Left lung (tissue), 10 donors: ENCODE measurements around the gene KCNQ1OT1. TPM values are rescaled to one million over a fixed set of nuclear protein-coding genes. Genes with fewer than 3 reads are reported as not detected.
A peak's percentile ranks its signal among the peaks of the same experiment; 100 is the strongest.

Source experiments
- ATAC-seq: fragments of 200-7000 bp; cut with Tn5 transposase; one replicate; pipeline ENCODE4 v1.9.1; 2020; ENCODE audit warnings: moderate library complexity
- DNase-seq, 4 donors: peaks; one replicate each; pipeline ENCODE4 v3.0.0-alpha.2; 2013 to 2020
- H3K27ac ChIP-seq, 2 donors: fragments of 200-600 bp; sonication (generic) in 1 of 2; one replicate each; pipeline versions ENCODE4 v1.5.0 to v1.8.0; 2020 to 2021
- H3K27me3 ChIP-seq, 2 donors: fragments of 200-600 bp; sonication (generic) in 1 of 2; one replicate each; pipeline versions ENCODE4 v1.5.0 to v1.8.0; 2020 to 2021
- H3K36me3 ChIP-seq, 2 donors: fragments of 200-600 bp; sonication (generic) in 1 of 2; one replicate each; pipeline versions ENCODE4 v1.5.0 to v1.8.0; 2020 to 2021
- H3K4me1 ChIP-seq, 2 donors: fragments of 200-600 bp; one replicate each; pipeline ENCODE4 v1.8.0; 2021
- H3K4me3 ChIP-seq, 2 donors: fragments of 200-600 bp; sonication (generic) in 1 of 2; one replicate each; pipeline versions ENCODE4 v1.5.0 to v1.8.0; 2020 to 2021; ENCODE audit warnings: mild to moderate bottlenecking in 1 of 2
- H3K9me3 ChIP-seq, 2 donors: fragments of 200-600 bp; sonication (generic) in 1 of 2; one replicate each; pipeline versions ENCODE4 v1.5.0 to v1.8.0; 2020 to 2021
- intact Hi-C, 2 donors: fragments of 100-400 bp; cut with DNase I; formaldehyde crosslinking; loops; one replicate each; pipeline versions ENCODE4 v1.11.2 to v1.14.2; 2022
- polyA plus RNA-seq, 6 donors: library from polyadenylated mRNA; unstranded; fragments of 120-200 nt; gene quantifications; one replicate each; pipeline ENCODE4 v1.2.1, GENCODE V29; 2013; ENCODE audit not compliant: insufficient read length in 6 of 6
- total RNA-seq, 2 donors: library from RNA; stranded (reverse); fragmentation: NEBNext Ultra II Directional; extraction: Animal tissue kit (Norgen Biotek cat#: 25700); gene quantifications; one replicate each; pipeline ENCODE4 v1.2.1, GENCODE V29; 2021
- TF ChIP-seq, protein P1 (sequence below), 2 donors: fragments of 200-600 bp; sonication (generic) in 1 of 2; IDR thresholded peaks; one replicate each; pipeline versions ENCODE4 v1.5.0 to v1.8.0; 2021; ENCODE audit warnings: antibody characterized with exemption in 2 of 2
- donor health status: DM: no; HTN: yes; CAD: no.
- donor health status: DM: no; HTN: no; CAD: no.

Gene KCNQ1OT1
- total and polyA plus RNA-seq, 8 donors, result 1.9 to 2.9 (median 2.7) TPM

DNA sequence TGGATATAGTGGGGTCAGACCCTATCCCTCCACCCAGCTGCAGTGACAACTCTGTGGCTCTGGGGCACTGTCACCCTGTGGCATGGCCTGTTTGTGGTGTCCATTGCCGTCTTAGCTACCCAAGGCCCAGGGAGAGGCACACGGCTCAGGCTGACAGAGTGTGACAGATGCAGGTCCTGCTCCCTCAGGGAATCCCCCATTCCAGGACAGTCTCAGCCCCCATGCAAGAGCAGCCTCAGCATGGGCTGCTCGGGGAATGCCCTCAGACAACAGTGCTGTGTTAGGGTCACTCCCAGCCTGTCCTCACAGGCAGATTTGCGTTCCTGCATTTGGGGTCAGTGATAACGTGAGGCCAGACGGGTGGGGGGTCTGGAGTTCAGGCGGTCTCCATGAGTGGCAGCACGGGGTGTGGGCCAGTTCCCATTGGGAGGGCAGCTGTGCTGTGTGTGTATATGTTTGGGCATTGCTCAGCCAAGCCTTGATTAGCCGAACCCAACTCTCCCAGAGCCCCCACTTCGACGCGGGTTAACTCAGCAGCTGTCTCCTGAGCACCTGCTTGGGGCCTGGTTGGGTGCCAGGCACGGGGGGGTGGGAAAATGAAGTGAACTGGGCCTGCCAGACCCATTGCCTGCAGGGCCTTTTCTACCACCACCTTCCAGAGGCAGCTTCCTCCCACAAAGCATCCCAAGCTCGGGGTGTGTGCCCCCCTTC, 5.3 kb upstream of the KCNQ1OT1 start:
- no peak for ATAC-seq

DNA sequence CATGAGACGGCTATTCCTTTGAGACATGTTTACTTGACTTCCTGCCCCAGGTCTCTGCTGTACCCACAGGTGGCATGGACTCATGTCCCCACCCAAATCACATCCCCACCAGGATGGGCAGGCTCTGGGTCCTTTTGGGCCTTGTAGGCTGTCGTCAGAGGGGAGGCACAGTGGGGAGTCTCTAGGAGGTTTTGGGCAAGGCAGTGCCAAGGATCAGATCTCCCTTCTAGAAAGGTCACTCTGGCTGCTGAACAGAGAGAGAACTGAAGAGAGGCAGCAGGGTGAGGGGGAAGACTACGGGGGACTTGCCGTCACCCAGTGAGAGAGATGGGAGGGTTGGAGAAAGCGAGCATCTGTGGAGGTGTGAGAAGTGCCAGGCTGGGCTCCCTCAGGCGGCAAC, 4.6 kb upstream of the KCNQ1OT1 start:
- DNase-seq, result peak in 1 of 4 donors; percentile 27
- Histone ChIP-seq H3K27me3 (no peaks in the 10 kb centered on the region), H3K4me3 (no peak overlapping the region), H3K9me3 (no peaks in the 10 kb centered on the region), H3K4me1 (peaks cover 7 to 18% of the 10 kb centered on the region in 2 donors), H3K36me3 (no peaks in the 10 kb centered on the region), H3K27ac (no peak overlapping the region)
- TF ChIP-seq, protein P1, sequence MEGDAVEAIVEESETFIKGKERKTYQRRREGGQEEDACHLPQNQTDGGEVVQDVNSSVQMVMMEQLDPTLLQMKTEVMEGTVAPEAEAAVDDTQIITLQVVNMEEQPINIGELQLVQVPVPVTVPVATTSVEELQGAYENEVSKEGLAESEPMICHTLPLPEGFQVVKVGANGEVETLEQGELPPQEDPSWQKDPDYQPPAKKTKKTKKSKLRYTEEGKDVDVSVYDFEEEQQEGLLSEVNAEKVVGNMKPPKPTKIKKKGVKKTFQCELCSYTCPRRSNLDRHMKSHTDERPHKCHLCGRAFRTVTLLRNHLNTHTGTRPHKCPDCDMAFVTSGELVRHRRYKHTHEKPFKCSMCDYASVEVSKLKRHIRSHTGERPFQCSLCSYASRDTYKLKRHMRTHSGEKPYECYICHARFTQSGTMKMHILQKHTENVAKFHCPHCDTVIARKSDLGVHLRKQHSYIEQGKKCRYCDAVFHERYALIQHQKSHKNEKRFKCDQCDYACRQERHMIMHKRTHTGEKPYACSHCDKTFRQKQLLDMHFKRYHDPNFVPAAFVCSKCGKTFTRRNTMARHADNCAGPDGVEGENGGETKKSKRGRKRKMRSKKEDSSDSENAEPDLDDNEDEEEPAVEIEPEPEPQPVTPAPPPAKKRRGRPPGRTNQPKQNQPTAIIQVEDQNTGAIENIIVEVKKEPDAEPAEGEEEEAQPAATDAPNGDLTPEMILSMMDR (IDR thresholded peaks at IDR 0.05), result no peak
- intact Hi-C loops, result no loop called here
- no peak for ATAC-seq

More for the DNA sequence above, 5.3 kb upstream of the KCNQ1OT1 start:
- Histone ChIP-seq H3K27ac (no peak overlapping the region), H3K4me3 (no peak overlapping the region), H3K36me3 (no peaks in the 10 kb centered on the region), H3K27me3 (no peaks in the 10 kb centered on the region), H3K4me1 (peaks cover 7 to 19% of the 10 kb centered on the region in 2 donors), H3K9me3 (no peaks in the 10 kb centered on the region)
- DNase-seq, result peak in 1 of 4 donors; percentile 34
- intact Hi-C loops, result no loop called here
- TF ChIP-seq, protein P1 (IDR thresholded peaks at IDR 0.05), result no peak

- Histone ChIP-seq H3K27ac (no peak overlapping the region), H3K36me3 (no peaks in the 10 kb centered on the region), H3K4me3 (no peak overlapping the region), H3K27me3 (no peaks in the 10 kb centered on the region), H3K4me1 (peaks cover 6 to 10% of the 10 kb centered on the region in 2 donors), H3K9me3 (no peaks in the 10 kb centered on the region)
- TF ChIP-seq, protein P1 (IDR thresholded peaks at IDR 0.05), result no peak
- intact Hi-C loops, result no loop called here
- ATAC-seq (no peak), DNase-seq (peak in 2 of 4 donors; percentile 45 to 65)
These were observed 3.8 kb upstream of the KCNQ1OT1 start for GRCh38 chr11:2703363-2704141.

GRCh38 chr11:2702771-2703362, 3.1 kb upstream of the KCNQ1OT1 start:
- H3K9me3 ChIP-seq, result no peaks in the 10 kb centered on the region
- intact Hi-C loops, result no loop called here
- ATAC-seq (no peak), DNase-seq (peak in 1 of 4 donors; percentile 61)
- H3K27ac ChIP-seq, result no peak overlapping the region
- no peak overlapping the region for H3K4me3 ChIP-seq
- TF ChIP-seq, protein P1 (IDR thresholded peaks at IDR 0.05), result no peak
- H3K36me3 ChIP-seq, result no peaks in the 10 kb centered on the region
- H3K27me3 ChIP-seq, result no peaks in the 10 kb centered on the region
- H3K4me1 ChIP-seq, result peaks cover 0 to 9% of the 10 kb centered on the region in 2 donors
